SK-N-MC (cell line): ENCODE data around the gene NGRN.

Source experiments
- EZH2 ChIP-seq: fragments of 200-600 bp; sonication (generic); IDR thresholded peaks from one replicate; pipeline ENCODE4 v1.6.1; 2017; ENCODE audit warnings: antibody characterized with exemption
- FOXP2 ChIP-seq: optimal IDR thresholded peaks from 2 replicates; pipeline ENCODE3; 2011; ENCODE audit warnings: mild to moderate bottlenecking, moderate library complexity; ENCODE audit not compliant: insufficient read depth; ENCODE audit errors: extremely low read length, control extremely low read depth
- POLR2AphosphoS5 ChIP-seq: IDR thresholded peaks from 2 replicates; pipeline ENCODE4 v1.6.1; 2012; ENCODE audit warnings: mild to moderate bottlenecking, low read depth, low read length, borderline replicate concordance

DNA sequence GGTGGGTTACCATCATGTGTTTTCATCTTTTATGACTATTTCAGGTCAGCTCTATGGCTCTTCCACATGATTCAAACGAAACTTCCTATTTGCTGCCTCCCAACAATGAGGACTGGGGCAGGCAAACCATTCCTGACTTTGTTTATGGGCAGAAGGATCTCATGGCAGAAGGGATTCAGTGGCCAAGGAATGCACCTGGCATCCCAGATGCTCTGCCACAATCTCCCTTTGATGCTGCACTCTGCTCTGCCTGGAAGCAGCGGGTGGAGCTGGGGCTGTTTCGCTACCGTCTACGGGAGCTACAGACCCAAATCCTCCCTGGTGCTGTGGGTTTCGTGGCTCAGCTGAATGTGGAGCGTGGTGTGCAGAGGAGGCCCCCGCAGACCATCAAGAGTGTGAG lies 24.6 kb upstream of the NGRN start:
- TF ChIP-seq EZH2: no peak
- TF ChIP-seq POLR2AphosphoS5: no peak
- TF ChIP-seq FOXP2: no peak
